Measurements from ENCODE around the gene TRIM41.
"Not testable (repeated sequence)": the region's sequence is repeated elsewhere in the genome, so short reads cannot be mapped to it uniquely, and the experiment has no call there.

TRIM41 gene

DNA sequence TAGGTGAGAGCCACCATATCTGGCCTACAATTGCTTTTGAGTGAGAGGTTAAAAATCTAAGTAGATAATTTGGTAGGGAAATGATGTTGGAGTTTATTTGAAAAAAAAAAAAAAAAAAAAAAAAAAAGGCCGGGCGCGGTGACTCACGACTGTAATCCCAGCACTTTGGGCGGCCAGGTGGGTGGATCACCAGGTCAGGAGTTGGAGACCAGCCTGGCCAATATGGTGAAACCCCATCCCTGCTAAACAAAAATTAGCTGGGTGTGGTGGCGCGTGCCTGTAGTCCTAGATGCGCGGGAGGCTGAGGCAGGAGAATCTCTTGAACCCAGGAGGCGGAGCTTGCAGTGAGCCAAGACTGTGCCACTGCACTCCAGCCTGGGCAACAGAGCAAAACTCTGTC, 8.8 kb upstream of the TRIM41 start:
- H3K9me3 ChIP-seq (ENCODE audit: control insufficient read depth, insufficient read depth, low read depth, low read length); H3K36me3 ChIP-seq (ENCODE audit: control insufficient read depth, insufficient read depth, low read length); H3K27ac ChIP-seq (ENCODE audit: low read depth, low read length); H3K4me1 ChIP-seq (ENCODE audit: control insufficient read depth, insufficient read depth, low read length); H3K9ac ChIP-seq (ENCODE audit: low read length); H3K4me3 ChIP-seq (ENCODE audit: low read depth, low read length): not testable (repeated sequence)
- H3K27me3 ChIP-seq (ENCODE audit: control insufficient read depth, insufficient read depth, low read length): peaks cover 21% of the 10 kb centered on the region

DNA sequence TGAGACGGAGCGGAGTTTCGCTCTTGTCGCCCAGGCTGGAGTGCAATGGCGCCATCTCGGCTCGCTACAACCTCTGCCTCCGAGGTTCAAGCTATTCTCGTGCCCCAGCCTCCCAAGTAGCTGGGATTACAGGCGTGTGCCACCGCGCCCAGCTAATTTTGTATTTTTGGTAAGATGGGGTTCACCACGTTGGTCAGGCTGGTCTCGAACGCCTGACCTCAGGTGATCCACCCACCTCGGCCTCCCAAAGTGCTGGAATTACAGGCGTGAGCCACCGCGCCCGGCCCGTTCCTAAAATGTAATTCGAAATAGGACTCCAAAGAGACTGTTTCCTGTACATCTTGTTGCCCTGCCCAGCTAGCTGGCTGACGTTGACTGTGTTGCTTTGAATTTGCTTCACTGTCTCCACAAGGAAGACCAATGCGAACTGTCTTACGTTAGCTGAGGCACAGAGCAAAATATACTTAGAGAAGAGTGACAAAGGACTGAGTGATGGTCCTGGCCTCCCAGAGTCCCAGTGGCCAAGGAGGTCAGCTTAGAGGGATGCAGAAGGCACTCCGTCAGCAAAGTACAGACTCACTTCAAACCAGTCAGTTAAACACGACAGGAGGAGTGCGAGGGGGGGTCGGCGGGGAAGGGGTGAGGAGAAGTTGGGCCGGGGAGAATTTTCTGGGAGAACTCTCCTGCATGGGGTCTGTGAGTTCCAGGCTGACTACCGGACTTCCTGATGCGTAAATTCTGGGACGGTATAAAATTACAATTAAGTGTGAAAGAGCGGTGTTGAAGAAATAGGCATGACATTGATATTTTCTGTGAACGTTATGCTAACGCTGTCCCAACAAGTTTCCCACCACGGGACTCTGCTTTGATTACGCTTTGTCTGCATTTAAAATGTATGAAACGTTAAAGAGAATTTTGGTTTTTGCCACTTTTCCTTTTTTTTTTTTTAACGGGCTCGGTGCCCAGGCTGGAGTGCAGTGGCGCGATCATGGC, 6.8 kb upstream of the TRIM41 start:
- H3K36me3 ChIP-seq (ENCODE audit: control insufficient read depth, insufficient read depth, low read length): no peaks in the 10 kb centered on the region
- no peaks in the 10 kb centered on the region for H3K9me3 ChIP-seq (ENCODE audit: control insufficient read depth, insufficient read depth, low read depth, low read length)
- H3K4me1 ChIP-seq (ENCODE audit: control insufficient read depth, insufficient read depth, low read length): no peaks in the 10 kb centered on the region
- H3K9ac ChIP-seq (ENCODE audit: low read length): no peak overlapping the region
- peaks cover 21% of the 10 kb centered on the region for H3K27me3 ChIP-seq (ENCODE audit: control insufficient read depth, insufficient read depth, low read length)
- H3K27ac ChIP-seq (ENCODE audit: low read depth, low read length): no peak overlapping the region
- peak overlapping the region; percentile 67 for H3K4me3 ChIP-seq (ENCODE audit: low read depth, low read length)

DNA sequence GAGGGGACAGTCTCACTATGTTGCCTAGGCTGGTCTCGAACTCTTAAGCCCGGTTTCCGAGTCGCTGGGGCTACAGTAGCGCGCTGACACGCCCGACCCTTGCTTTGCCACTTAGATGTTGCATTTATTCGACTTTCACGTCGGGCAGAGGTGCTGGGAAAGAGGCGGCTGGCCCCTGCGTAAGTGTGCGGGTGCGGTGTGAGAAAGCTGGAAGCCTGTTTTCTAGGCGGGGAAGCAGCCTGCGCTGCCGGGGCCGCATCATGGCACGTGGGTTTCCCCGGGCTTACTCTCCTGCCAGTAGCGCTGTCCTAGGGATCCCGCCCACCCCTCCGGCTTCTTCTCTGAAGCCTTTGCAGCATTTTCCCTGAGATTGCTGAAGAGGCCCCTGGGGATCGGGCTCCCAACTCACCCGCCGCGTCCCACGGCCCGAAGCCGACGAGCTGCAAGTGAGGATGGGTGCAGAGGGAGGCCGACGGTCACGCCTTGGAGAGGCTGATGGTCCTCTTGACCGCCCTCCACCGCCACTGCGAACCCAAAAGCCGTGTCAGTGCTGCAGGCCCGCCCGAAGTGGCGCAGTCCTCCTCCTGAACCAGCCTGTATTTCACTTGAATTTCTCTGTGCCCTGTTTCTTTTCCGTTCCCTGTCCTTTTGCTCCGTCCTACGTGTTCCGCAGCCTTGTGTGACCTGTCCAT, 5.8 kb upstream of the TRIM41 start:
- H3K9ac ChIP-seq (ENCODE audit: low read length): peak overlapping the region; percentile 40

DNA sequence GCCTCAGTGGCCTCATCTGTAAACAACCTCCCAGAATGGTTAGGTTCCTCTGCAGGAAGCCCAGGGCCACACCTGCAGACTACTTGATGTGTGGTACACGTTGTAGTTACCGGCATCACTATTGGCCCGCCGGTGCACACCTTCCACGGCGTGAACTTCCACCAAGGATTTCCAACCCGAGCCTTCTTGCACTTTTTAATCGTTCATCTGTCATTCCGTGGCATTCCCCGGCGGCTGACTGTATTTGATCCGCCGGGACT, 5.3 kb upstream of the TRIM41 start:
- Histone ChIP-seq H3K27me3 (ENCODE audit: control insufficient read depth, insufficient read depth, low read length) (peaks cover 18% of the 10 kb centered on the region), H3K9ac (ENCODE audit: low read length) (peak overlapping the region; percentile 40), H3K36me3 (ENCODE audit: control insufficient read depth, insufficient read depth, low read length) (no peaks in the 10 kb centered on the region), H3K9me3 (ENCODE audit: control insufficient read depth, insufficient read depth, low read depth, low read length) (no peaks in the 10 kb centered on the region), H3K4me1 (ENCODE audit: control insufficient read depth, insufficient read depth, low read length) (0 out of 2 replicates have a peak, but pooled peaks cover 2% of the 10 kb centered on the region), H3K4me3 (ENCODE audit: low read depth, low read length) (peak overlapping the region; percentile 67), H3K27ac (ENCODE audit: low read depth, low read length) (no peak overlapping the region)

More for the DNA sequence above, 5.8 kb upstream of the TRIM41 start:
- H3K36me3 ChIP-seq (ENCODE audit: control insufficient read depth, insufficient read depth, low read length): no peaks in the 10 kb centered on the region
- peak overlapping the region; percentile 67 for H3K4me3 ChIP-seq (ENCODE audit: low read depth, low read length)
- no peaks in the 10 kb centered on the region for H3K9me3 ChIP-seq (ENCODE audit: control insufficient read depth, insufficient read depth, low read depth, low read length)
- H3K27ac ChIP-seq (ENCODE audit: low read depth, low read length): no peak overlapping the region
- H3K4me1 ChIP-seq (ENCODE audit: control insufficient read depth, insufficient read depth, low read length): 0 out of 2 replicates have a peak, but pooled peaks cover 2% of the 10 kb centered on the region
- peaks cover 21% of the 10 kb centered on the region for H3K27me3 ChIP-seq (ENCODE audit: control insufficient read depth, insufficient read depth, low read length)

DNA sequence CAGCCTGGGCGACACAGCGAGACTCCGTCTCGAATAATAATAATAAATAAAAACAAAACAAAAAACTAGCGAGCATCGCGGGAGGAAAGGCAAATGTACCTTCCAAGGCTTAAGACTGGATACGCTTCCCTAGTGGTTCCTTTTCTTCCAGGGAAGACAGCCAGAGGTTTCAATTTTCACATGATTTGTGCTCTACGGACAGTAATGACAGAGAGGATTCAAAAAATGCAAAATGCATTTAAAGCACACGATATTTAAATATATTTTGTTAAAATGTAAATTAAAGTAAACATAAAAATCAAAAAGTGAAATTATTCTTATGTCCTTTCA, 4.3 kb upstream of the TRIM41 start:
- no peaks in the 10 kb centered on the region for H3K9me3 ChIP-seq (ENCODE audit: control insufficient read depth, insufficient read depth, low read depth, low read length)
- H3K36me3 ChIP-seq (ENCODE audit: control insufficient read depth, insufficient read depth, low read length): no peaks in the 10 kb centered on the region
- H3K4me1 ChIP-seq (ENCODE audit: control insufficient read depth, insufficient read depth, low read length): 0 out of 2 replicates have a peak, but pooled peaks cover 2% of the 10 kb centered on the region
- no peak overlapping the region for H3K27ac ChIP-seq (ENCODE audit: low read depth, low read length)
- H3K4me3 ChIP-seq (ENCODE audit: low read depth, low read length): peak overlapping the region; percentile 59
- peaks cover 8% of the 10 kb centered on the region for H3K27me3 ChIP-seq (ENCODE audit: control insufficient read depth, insufficient read depth, low read length)
- H3K9ac ChIP-seq (ENCODE audit: low read length): no peak overlapping the region

DNA sequence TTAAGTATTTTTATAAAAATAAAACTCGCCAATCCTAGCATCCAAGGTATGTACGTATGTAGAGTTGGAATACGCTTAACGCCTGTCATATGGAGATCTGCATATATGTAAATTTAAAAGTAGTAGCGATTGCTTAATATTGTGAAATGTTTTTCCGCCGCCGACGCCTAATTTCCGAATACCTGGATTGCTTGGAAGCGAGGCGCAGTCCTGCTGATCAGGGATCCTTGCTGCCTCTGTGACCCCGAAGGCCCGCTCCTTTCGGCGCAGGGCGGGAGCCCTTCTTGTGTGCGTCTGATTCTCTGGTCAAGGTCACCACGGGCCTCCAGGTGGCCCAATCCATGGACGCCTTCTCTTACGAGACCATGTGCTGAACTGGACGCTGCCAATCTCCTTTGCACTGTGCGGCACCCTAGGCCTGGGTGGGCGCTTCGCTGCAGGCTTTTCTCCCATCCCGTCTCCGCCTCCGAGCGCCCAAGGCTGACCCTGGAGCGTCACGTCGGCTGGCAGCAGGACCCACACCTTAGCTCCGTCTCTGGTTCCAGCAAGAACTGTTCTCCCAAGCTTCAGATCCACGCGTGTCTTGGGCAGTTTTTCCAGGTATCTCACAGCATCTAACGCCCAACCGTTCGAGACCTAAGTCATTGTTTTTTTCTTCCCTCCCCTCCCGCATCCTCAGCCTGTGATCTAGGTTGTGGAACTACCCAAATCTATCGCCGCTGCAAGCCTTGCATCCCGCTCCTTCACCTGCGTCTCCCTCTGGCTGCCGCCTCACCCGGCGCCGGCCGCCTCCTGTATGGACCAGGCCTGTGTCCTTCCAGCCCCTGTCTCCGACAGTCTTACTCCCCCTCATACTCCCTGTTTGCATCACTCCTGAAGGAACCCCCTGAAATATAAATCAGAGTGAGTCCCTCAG, 3.6 kb upstream of the TRIM41 start:
- Histone ChIP-seq H3K27me3 (ENCODE audit: control insufficient read depth, insufficient read depth, low read length) (peaks cover 8% of the 10 kb centered on the region), H3K36me3 (ENCODE audit: control insufficient read depth, insufficient read depth, low read length) (no peaks in the 10 kb centered on the region), H3K4me1 (ENCODE audit: control insufficient read depth, insufficient read depth, low read length) (peaks cover 7% of the 10 kb centered on the region; the same call in 1 of the 2 replicates), H3K27ac (ENCODE audit: low read depth, low read length) (no peak overlapping the region), H3K4me3 (ENCODE audit: low read depth, low read length) (peak overlapping the region; percentile 22; the same call in 1 of the 2 replicates), H3K9ac (ENCODE audit: low read length) (no peak overlapping the region), H3K9me3 (ENCODE audit: control insufficient read depth, insufficient read depth, low read depth, low read length) (no peaks in the 10 kb centered on the region)

DNA sequence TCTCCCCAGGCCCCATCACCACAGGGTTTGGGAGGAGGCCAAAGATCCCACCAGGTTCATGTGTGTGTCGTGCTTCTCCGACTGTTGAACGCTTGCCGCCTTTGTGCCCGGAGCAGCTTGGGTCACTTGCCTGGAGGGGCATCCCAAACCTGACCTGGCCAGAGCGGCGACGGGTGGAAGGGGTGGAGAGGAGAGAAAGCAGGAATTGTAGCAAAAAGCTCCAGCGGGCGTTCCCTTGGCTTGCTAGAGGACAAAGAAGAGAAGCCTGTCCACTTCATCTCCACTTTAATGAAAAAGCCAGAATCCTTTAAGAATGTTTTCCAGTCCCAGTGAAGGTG, 2.9 kb upstream of the TRIM41 start:
- H3K27ac ChIP-seq (ENCODE audit: low read depth, low read length): no peak overlapping the region
- H3K4me1 ChIP-seq (ENCODE audit: control insufficient read depth, insufficient read depth, low read length): peaks cover 9% of the 10 kb centered on the region; the same call in 1 of the 2 replicates
- no peak overlapping the region for H3K4me3 ChIP-seq (ENCODE audit: low read depth, low read length)
- peaks cover 8% of the 10 kb centered on the region for H3K27me3 ChIP-seq (ENCODE audit: control insufficient read depth, insufficient read depth, low read length)
- no peaks in the 10 kb centered on the region for H3K9me3 ChIP-seq (ENCODE audit: control insufficient read depth, insufficient read depth, low read depth, low read length)
- no peak overlapping the region for H3K9ac ChIP-seq (ENCODE audit: low read length)
- H3K36me3 ChIP-seq (ENCODE audit: control insufficient read depth, insufficient read depth, low read length): peaks cover 4% of the 10 kb centered on the region; the same call in 1 of the 2 replicates

DNA sequence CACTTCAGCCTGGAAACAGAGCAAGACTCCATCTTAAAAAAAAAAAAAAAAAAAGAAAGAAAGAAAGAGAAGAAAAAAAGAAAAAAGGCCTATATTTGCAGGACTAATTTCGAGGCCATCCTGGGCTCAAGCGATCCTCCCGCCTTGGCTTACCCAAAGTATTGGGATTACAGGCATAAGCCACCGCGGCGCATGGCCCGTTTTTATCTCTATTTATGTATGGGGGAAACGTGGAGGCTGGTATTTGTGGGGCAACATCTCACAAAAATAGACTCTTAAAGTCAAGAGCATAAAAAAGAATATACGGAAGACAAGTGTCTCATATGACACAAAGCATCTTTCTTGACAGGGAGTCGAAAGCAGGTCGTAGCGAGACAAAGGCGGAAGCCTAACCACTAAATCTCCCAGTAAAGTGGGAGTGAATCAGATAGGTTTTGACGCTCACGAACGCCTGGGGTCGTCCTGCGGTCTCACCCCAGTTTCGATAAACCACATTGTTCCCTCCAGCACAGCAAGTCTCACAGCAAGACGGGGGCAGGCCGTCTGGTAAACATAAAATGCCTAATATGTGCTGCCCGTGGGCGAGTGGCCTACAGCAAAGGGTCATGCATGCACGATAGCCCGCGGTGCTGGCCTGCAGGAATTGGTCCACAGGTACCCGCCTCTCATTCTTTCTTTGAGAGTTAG, 1.8 kb upstream of the TRIM41 start:
- Histone ChIP-seq H3K36me3 (ENCODE audit: control insufficient read depth, insufficient read depth, low read length) (peaks cover 8% of the 10 kb centered on the region; the same call in 1 of the 2 replicates), H3K4me3 (ENCODE audit: low read depth, low read length) (peak overlapping the region; percentile 83), H3K27me3 (ENCODE audit: control insufficient read depth, insufficient read depth, low read length) (peaks cover 5% of the 10 kb centered on the region), H3K9me3 (ENCODE audit: control insufficient read depth, insufficient read depth, low read depth, low read length) (no peaks in the 10 kb centered on the region), H3K4me1 (ENCODE audit: control insufficient read depth, insufficient read depth, low read length) (peaks cover 9% of the 10 kb centered on the region; the same call in 1 of the 2 replicates), H3K27ac (ENCODE audit: low read depth, low read length) (no peak overlapping the region), H3K9ac (ENCODE audit: low read length) (no peak overlapping the region)

DNA sequence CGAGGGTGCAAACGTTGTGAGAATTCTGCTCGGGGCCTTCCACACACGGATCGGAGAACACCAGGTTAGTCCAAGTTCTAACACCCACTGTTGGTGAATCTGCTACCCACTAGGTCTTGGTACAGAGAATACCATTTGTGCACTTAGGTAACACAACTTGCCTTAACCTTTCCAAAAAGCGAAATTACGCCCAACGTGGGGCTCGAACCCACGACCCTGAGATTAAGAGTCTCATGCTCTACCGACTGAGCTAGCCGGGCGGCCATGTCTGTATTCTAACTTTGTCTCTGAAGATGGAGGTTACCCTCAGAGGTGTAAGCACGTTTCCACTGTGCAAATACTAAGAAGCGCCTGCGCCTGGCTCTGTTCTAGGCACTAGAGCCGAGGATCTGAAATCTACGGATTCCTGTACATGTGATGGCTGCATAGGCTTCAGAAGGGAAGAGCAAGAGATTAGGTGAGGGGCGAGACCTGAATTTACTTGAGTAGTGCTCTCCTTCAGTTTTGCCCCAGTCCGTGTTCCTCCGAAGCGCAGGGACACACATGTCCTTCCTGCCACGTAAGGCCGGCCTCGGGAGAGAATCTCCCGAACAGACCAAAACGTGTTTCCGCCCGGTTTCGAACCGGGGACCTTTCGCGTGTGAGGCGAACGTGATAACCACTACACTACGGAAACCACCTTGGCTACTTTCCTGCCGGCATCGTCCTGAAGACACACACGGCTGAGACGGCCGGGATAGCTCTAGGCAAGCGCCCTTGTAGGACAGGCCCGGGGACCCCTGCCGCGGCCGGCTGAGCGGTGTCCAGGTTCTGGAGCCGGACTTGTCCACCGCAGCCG, 1.1 kb upstream of the TRIM41 start:
- H3K4me1 ChIP-seq (ENCODE audit: control insufficient read depth, insufficient read depth, low read length): peaks cover 9% of the 10 kb centered on the region; the same call in 1 of the 2 replicates
- H3K27ac ChIP-seq (ENCODE audit: low read depth, low read length): no peak overlapping the region
- H3K9ac ChIP-seq (ENCODE audit: low read length): peak overlapping the region; percentile 62

More for the DNA sequence above, 1.1 kb upstream of the TRIM41 start:
- no peaks in the 10 kb centered on the region; the same call in 1 of the 2 replicates for H3K27me3 ChIP-seq (ENCODE audit: control insufficient read depth, insufficient read depth, low read length)
- H3K36me3 ChIP-seq (ENCODE audit: control insufficient read depth, insufficient read depth, low read length): peaks cover 11% of the 10 kb centered on the region; the same call in 1 of the 2 replicates
- H3K9me3 ChIP-seq (ENCODE audit: control insufficient read depth, insufficient read depth, low read depth, low read length): no peaks in the 10 kb centered on the region
- H3K4me3 ChIP-seq (ENCODE audit: low read depth, low read length): peak overlapping the region; percentile 83

Data from HUES6 (cell line).